IPS-20b (cell line): Measurements from ENCODE around the gene KCNG2.

Source experiments
- H3K27ac ChIP-seq: one replicate; pipeline ENCODE4 v1.5.1; 2013; ENCODE audit warnings: low read length
- H3K27me3 ChIP-seq: 2 replicates; pipeline ENCODE4 v1.6.1; 2013; ENCODE audit warnings: mild to moderate bottlenecking, low read length, inconsistent platforms; ENCODE audit not compliant: insufficient read depth
- H3K36me3 ChIP-seq: 2 replicates; pipeline ENCODE4 v1.6.1; 2013; ENCODE audit warnings: low read depth, mild to moderate bottlenecking, inconsistent platforms, low read length, moderate library complexity; ENCODE audit not compliant: insufficient read depth
- H3K4me1 ChIP-seq: 2 replicates; pipeline ENCODE4 v1.6.1; 2013; ENCODE audit warnings: mild to moderate bottlenecking, control low read depth, inconsistent platforms, low read length, moderate library complexity; ENCODE audit not compliant: insufficient read depth
- H3K4me3 ChIP-seq: 2 replicates; pipeline ENCODE4 v1.5.1; 2013; ENCODE audit warnings: mild to moderate bottlenecking, low read length, inconsistent platforms
- H3K9ac ChIP-seq: 2 replicates; pipeline ENCODE4 v1.6.1; 2013; ENCODE audit warnings: low read depth, mild to moderate bottlenecking, inconsistent platforms, low read length, moderate library complexity
- H3K9me3 ChIP-seq: 2 replicates; pipeline ENCODE4 v1.6.1; 2013; ENCODE audit warnings: mild to moderate bottlenecking, low read depth, low read length, inconsistent platforms; ENCODE audit not compliant: insufficient read depth

The KCNG2 gene

GRCh38 chr18:79805211-79805887 lies 7.6 kb downstream of the KCNG2 start:
- Histone ChIP-seq H3K9ac (no peak overlapping the region), H3K36me3 (no peaks in the 10 kb centered on the region), H3K27me3 (peaks cover 9% of the 10 kb centered on the region), H3K9me3 (no peaks in the 10 kb centered on the region), H3K4me3 (no peak overlapping the region), H3K4me1 (no peaks in the 10 kb centered on the region), H3K27ac (no peak overlapping the region)

- Histone ChIP-seq H3K4me3 (no peak overlapping the region), H3K36me3 (no peaks in the 10 kb centered on the region), H3K9me3 (no peaks in the 10 kb centered on the region), H3K9ac (no peak overlapping the region), H3K4me1 (no peaks in the 10 kb centered on the region), H3K27ac (no peak overlapping the region), H3K27me3 (peaks cover 2% of the 10 kb centered on the region)
Measured at GRCh38 chr18:79805926-79806487, 8.3 kb downstream of the KCNG2 start.

- Histone ChIP-seq H3K27me3 (no peaks in the 10 kb centered on the region; the same call in 1 of the 2 replicates), H3K4me3 (no peak overlapping the region), H3K27ac (no peak overlapping the region), H3K9ac (no peak overlapping the region), H3K4me1 (no peaks in the 10 kb centered on the region), H3K36me3 (no peaks in the 10 kb centered on the region), H3K9me3 (no peaks in the 10 kb centered on the region)
Measured at GRCh38 chr18:79806976-79807841, 9.5 kb downstream of the KCNG2 start.

GRCh38 chr18:79809482-79810192 lies 11.9 kb downstream of the KCNG2 start:
- Histone ChIP-seq H3K4me3 (no peak overlapping the region), H3K4me1 (no peaks in the 10 kb centered on the region), H3K36me3 (no peaks in the 10 kb centered on the region), H3K9ac (no peak overlapping the region), H3K27ac (no peak overlapping the region), H3K9me3 (no peaks in the 10 kb centered on the region), H3K27me3 (no peaks in the 10 kb centered on the region)

- Histone ChIP-seq H3K27ac (no peak overlapping the region), H3K4me1 (no peaks in the 10 kb centered on the region)
Measured at GRCh38 chr18:79812052-79812451, 14.3 kb downstream of the KCNG2 start.

GRCh38 chr18:79814373-79814772 lies 16.6 kb downstream of the KCNG2 start:
- no peaks in the 10 kb centered on the region for H3K9me3 ChIP-seq
- no peaks in the 10 kb centered on the region for H3K4me1 ChIP-seq
- H3K27me3 ChIP-seq, result no peaks in the 10 kb centered on the region
- no peak overlapping the region for H3K27ac ChIP-seq
- H3K9ac ChIP-seq, result no peak overlapping the region
- no peak overlapping the region for H3K4me3 ChIP-seq
- H3K36me3 ChIP-seq, result no peaks in the 10 kb centered on the region

More at GRCh38 chr18:79812052-79812451, 14.3 kb downstream of the KCNG2 start:
- Histone ChIP-seq H3K27me3 (no peaks in the 10 kb centered on the region), H3K36me3 (no peaks in the 10 kb centered on the region), H3K9ac (no peak overlapping the region), H3K9me3 (no peaks in the 10 kb centered on the region), H3K4me3 (no peak overlapping the region)

- H3K9ac ChIP-seq, result no peak overlapping the region
- no peak overlapping the region for H3K4me3 ChIP-seq
- no peaks in the 10 kb centered on the region for H3K9me3 ChIP-seq
- H3K36me3 ChIP-seq, result no peaks in the 10 kb centered on the region
- H3K27me3 ChIP-seq, result no peaks in the 10 kb centered on the region
- H3K4me1 ChIP-seq, result no peaks in the 10 kb centered on the region
- no peak overlapping the region for H3K27ac ChIP-seq
Measured at GRCh38 chr18:79815657-79816056, 17.9 kb downstream of the KCNG2 start.

GRCh38 chr18:79816092-79816491 lies 18.4 kb downstream of the KCNG2 start:
- no peaks in the 10 kb centered on the region for H3K27me3 ChIP-seq
- no peaks in the 10 kb centered on the region for H3K36me3 ChIP-seq
- no peaks in the 10 kb centered on the region for H3K4me1 ChIP-seq
- no peaks in the 10 kb centered on the region for H3K9me3 ChIP-seq
- H3K4me3 ChIP-seq, result no peak overlapping the region
- H3K9ac ChIP-seq, result no peak overlapping the region
- no peak overlapping the region for H3K27ac ChIP-seq

- H3K9ac ChIP-seq, result no peak overlapping the region
- H3K4me1 ChIP-seq, result no peaks in the 10 kb centered on the region
- H3K36me3 ChIP-seq, result no peaks in the 10 kb centered on the region
- no peaks in the 10 kb centered on the region for H3K27me3 ChIP-seq
- no peak overlapping the region for H3K4me3 ChIP-seq
- H3K27ac ChIP-seq, result no peak overlapping the region
- no peaks in the 10 kb centered on the region for H3K9me3 ChIP-seq
Measured at GRCh38 chr18:79816981-79817606, 19.4 kb downstream of the KCNG2 start.

GRCh38 chr18:79817607-79817998 lies 19.9 kb downstream of the KCNG2 start:
- H3K4me1 ChIP-seq, result no peaks in the 10 kb centered on the region
- H3K4me3 ChIP-seq, result no peak overlapping the region
- H3K36me3 ChIP-seq, result no peaks in the 10 kb centered on the region
- H3K27ac ChIP-seq, result no peak overlapping the region
- H3K9ac ChIP-seq, result no peak overlapping the region
- H3K9me3 ChIP-seq, result no peaks in the 10 kb centered on the region
- no peaks in the 10 kb centered on the region for H3K27me3 ChIP-seq

GRCh38 chr18:79818036-79818435 lies 20.3 kb downstream of the KCNG2 start:
- no peak overlapping the region for H3K27ac ChIP-seq
- no peaks in the 10 kb centered on the region for H3K27me3 ChIP-seq
- no peaks in the 10 kb centered on the region for H3K36me3 ChIP-seq
- H3K4me1 ChIP-seq, result no peaks in the 10 kb centered on the region
- H3K9me3 ChIP-seq, result no peaks in the 10 kb centered on the region
- no peak overlapping the region for H3K4me3 ChIP-seq
- no peak overlapping the region for H3K9ac ChIP-seq
